CD4-positive, alpha-beta memory T cell (primary cell): ENCODE results near the gene GRAP2. TPM values are rescaled to one million over a fixed set of nuclear protein-coding genes. Genes with fewer than 3 reads are reported as not detected.

Experiments
- CTCF ChIA-PET: fragments of 350-600 bp; sonication (Branson Sonifier 250); formaldehyde crosslinking; loops from one replicate; lab custom pipeline; 2021; ENCODE audit warnings: inconsistent platforms; ENCODE audit not compliant: partially characterized antibody; lab: Charles Lee
- POLR2A ChIA-PET: fragments of 350-600 bp; sonication (Branson Sonifier 250); formaldehyde crosslinking; loops from one replicate; lab custom pipeline; 2021; ENCODE audit not compliant: partially characterized antibody; lab: Charles Lee
- DNase-seq, 5 donors: peaks; one replicate each; pipeline versions ENCODE4 v3.0.0 to v3.0.0-alpha.2; 2020 to 2022; ENCODE audit warnings: mixed read lengths in 1 of 5
- H3K27ac ChIP-seq: one replicate; pipeline ENCODE4 v1.7.0; 2013; ENCODE audit warnings: low read depth, low read length
- H3K27me3 ChIP-seq: 2 replicates; pipeline ENCODE4 v1.7.0; 2013; ENCODE audit warnings: mild to moderate bottlenecking, low read length, moderate library complexity; ENCODE audit not compliant: insufficient read depth
- H3K36me3 ChIP-seq: 2 replicates; pipeline ENCODE4 v1.7.0; 2013; ENCODE audit warnings: mild to moderate bottlenecking, low read length, moderate library complexity; ENCODE audit not compliant: insufficient read depth
- H3K4me1 ChIP-seq: 2 replicates; pipeline ENCODE4 v1.7.0; 2013; ENCODE audit warnings: mild to moderate bottlenecking, low read length, moderate library complexity; ENCODE audit not compliant: insufficient read depth
- H3K4me3 ChIP-seq, 2 donors: one replicate each; pipeline ENCODE4 v1.7.0; 2013; ENCODE audit warnings: low read length in 2 of 2, mild to moderate bottlenecking in 1 of 2
- H3K9me3 ChIP-seq, 2 donors: one replicate each; pipeline ENCODE4 v1.7.0; 2013; ENCODE audit warnings: low read length in 2 of 2, control low read depth in 1 of 2; ENCODE audit not compliant: control insufficient read depth in 1 of 2
- H3K27ac Mint-ChIP-seq, 7 donors: one replicate each; pipeline ENCODE4 v1.8.0; 2020 to 2021; ENCODE audit warnings: mixed read lengths in 7 of 7, mild to moderate bottlenecking in 6 of 7, inconsistent platforms in 3 of 7, moderate library complexity in 3 of 7
- H3K27me3 Mint-ChIP-seq, 2 donors: one replicate each; pipeline ENCODE4 v1.8.0; 2020 to 2021; ENCODE audit warnings: mixed read lengths in 2 of 2
- H3K36me3 Mint-ChIP-seq, 2 donors: one replicate each; pipeline ENCODE4 v1.8.0; 2020 to 2021; ENCODE audit warnings: mixed read lengths in 2 of 2, inconsistent platforms in 1 of 2, mild to moderate bottlenecking in 1 of 2
- H3K4me1 Mint-ChIP-seq, 4 donors: one replicate each; pipeline ENCODE4 v1.8.0; 2020 to 2021; ENCODE audit warnings: mixed read lengths in 4 of 4, mild to moderate bottlenecking in 1 of 4
- H3K4me3 Mint-ChIP-seq, 8 donors: one replicate each; pipeline ENCODE4 v1.8.0; 2020 to 2021; ENCODE audit warnings: mixed read lengths in 8 of 8, mild to moderate bottlenecking in 7 of 8, moderate library complexity in 6 of 8, inconsistent platforms in 3 of 8
- H3K9me3 Mint-ChIP-seq, 8 donors: one replicate each; pipeline ENCODE4 v1.8.0; 2020 to 2021; ENCODE audit warnings: mixed read lengths in 8 of 8, mild to moderate bottlenecking in 5 of 8, inconsistent platforms in 3 of 8, moderate library complexity in 1 of 8
- intact Hi-C: fragments of 100-400 bp; cut with micrococcal nuclease; formaldehyde crosslinking; loops from one replicate; pipeline ENCODE4 v1.15.1; 2023
- polyA plus RNA-seq, 2 donors: library from polyadenylated mRNA; unstranded; fragments of 300-500 nt; fragmentation: Illumina TruSeq; gene quantifications; one replicate each; pipeline ENCODE4 v1.2.3, GENCODE V29; 2021
- total RNA-seq, 2 experiments: library from RNA; stranded (reverse); gene quantifications; one replicate each; pipeline ENCODE4 v1.2.3, GENCODE V29; 2021

GRAP2 gene
- total and polyA plus RNA-seq, 4 experiments from 2014 or later, result 53.1 to 140 (median 110) TPM

DNA sequence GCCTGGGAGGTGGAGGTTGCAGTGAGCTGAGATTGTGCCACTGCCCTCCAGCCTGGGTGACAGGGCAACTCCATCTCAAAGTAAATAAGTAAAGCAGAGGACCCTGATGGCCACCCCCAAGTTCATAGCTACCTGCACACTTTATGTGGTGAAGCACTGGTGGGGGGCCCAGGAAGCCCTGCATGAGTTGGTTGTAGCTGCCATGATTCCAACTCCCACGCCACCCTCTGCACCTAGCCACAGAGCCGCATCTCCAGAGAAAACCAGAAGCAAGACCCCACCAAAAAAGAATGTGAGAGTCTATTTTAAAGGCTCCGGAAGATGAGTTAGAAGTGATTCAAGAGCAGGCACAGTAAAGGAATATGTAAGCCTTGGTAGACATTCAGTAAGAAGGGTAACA, 38.9 kb downstream of the GRAP2 start:
- H3K27me3 ChIP-seq, result no peaks in the 10 kb centered on the region
- H3K9me3 ChIP-seq, result no peaks in the 10 kb centered on the region
- peak overlapping the region in 4 of 8 donors; percentile 57 to 79 (median 64) for H3K4me3 Mint-ChIP-seq
- DNase-seq, result no peak
- H3K4me3 ChIP-seq, result no peak overlapping the region
- peak overlapping the region; percentile 29 for H3K27ac ChIP-seq
- no peaks in the 10 kb centered on the region for H3K9me3 Mint-ChIP-seq
- ChIA-PET CTCF (interaction anchor here (0.7 to 1.6 kb wide), 8 partner anchors 10 to 408 kb away, joined by 3 to 5 read pairs (median 4); no protein-coding TSS in a partner anchor), POLR2A (interaction anchor here (0.9 to 4.5 kb wide), 5 partner anchors 11 to 104 kb away, joined by 3 to 44 read pairs (median 4); no protein-coding TSS in a partner anchor)
- peaks cover 79 to 96% (median 89%) of the 10 kb centered on the region in 4 donors for H3K4me1 Mint-ChIP-seq
- H3K27me3 Mint-ChIP-seq, result no peaks in the 10 kb centered on the region
- peaks cover 100% of the 10 kb centered on the region for H3K4me1 ChIP-seq
- peaks cover 0 to 33% of the 10 kb centered on the region in 2 donors for H3K36me3 Mint-ChIP-seq
- intact Hi-C loops, result loop anchor here (1.0 to 10.0 kb wide), 7 partner anchors 39 to 406 kb away; partner anchors contain the start of gene GRAP2
- peak overlapping the region in 6 of 7 donors; percentile 88 to 91 (median 89) for H3K27ac Mint-ChIP-seq
- no peaks in the 10 kb centered on the region for H3K36me3 ChIP-seq

DNA sequence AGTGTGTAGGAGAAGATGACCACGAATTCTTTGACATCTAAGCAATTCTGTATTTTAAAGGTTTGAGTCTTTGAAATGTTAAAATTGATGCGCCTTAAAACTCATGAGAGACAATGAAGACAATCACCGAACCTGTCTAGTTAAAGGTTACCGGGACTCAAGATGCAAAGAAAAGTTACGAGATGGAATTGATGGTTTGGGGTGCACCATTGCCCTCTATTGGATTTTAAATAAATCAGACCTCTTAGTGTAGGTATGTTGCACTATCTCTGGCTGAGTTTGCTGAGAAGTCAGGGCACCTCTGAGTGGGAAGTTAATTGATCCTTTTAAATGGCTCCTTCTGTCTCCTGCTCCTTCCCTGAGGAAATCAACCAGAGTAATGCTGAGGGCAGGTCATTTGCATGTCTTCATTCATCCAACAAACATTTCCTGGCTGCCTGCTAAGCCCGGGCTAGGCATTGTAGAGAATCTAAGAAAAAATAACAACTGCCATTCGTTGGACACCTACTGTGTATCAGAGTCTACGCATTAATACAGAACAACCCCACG, 39.9 kb downstream of the GRAP2 start:
- H3K4me1 Mint-ChIP-seq, result peaks cover 78 to 96% (median 87%) of the 10 kb centered on the region in 4 donors
- peak overlapping the region in 6 of 7 donors; percentile 48 to 91 (median 89) for H3K27ac Mint-ChIP-seq
- H3K4me3 Mint-ChIP-seq, result peak overlapping the region in 7 of 8 donors; percentile 26 to 79 (median 57)
- no peaks in the 10 kb centered on the region for H3K9me3 Mint-ChIP-seq
- H3K36me3 Mint-ChIP-seq, result peaks cover 0 to 32% of the 10 kb centered on the region in 2 donors
- intact Hi-C loops, result loop anchor here (1.0 to 10.0 kb wide), 6 partner anchors 40 to 407 kb away; partner anchors contain the start of gene GRAP2
- Histone ChIP-seq H3K27ac (peak overlapping the region; percentile 29), H3K9me3 (no peaks in the 10 kb centered on the region), H3K4me1 (peaks cover 100% of the 10 kb centered on the region), H3K27me3 (no peaks in the 10 kb centered on the region), H3K4me3 (no peak overlapping the region), H3K36me3 (no peaks in the 10 kb centered on the region)
- DNase-seq, result peak; percentile 60 to 72 (median 67)
- H3K27me3 Mint-ChIP-seq, result no peaks in the 10 kb centered on the region
- ChIA-PET POLR2A (interaction anchor here (2.9 kb wide), 1 partner anchor 10 kb away, joined by 12 read pairs; no protein-coding TSS in a partner anchor), CTCF (interaction anchor here (2.8 to 2.9 kb wide), 2 partner anchors 15 to 406 kb away, joined by 11 to 19 read pairs; no protein-coding TSS in a partner anchor)

DNA sequence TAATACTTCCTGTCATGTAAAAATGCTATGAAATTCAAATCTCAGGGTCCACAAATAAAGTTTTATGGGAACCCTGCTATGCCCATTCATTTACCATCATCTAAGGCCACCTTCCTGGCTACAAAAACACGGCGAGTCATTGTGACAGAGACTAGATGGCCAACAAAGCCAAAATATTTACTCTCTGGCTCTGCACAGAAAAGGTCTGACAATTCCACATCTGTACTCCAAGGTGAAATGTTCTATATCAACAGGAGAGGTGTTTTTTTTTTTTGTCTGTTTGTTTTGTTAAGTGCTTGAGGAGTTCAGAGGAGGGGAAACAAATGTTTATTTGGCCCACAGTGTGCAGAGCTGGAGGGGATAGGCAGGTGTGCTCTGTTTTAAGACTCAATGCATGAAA, 40.7 kb downstream of the GRAP2 start:
- Histone ChIP-seq H3K27ac (peak overlapping the region; percentile 55), H3K4me3 (no peak overlapping the region), H3K9me3 (no peaks in the 10 kb centered on the region), H3K4me1 (peaks cover 100% of the 10 kb centered on the region), H3K27me3 (no peaks in the 10 kb centered on the region), H3K36me3 (no peaks in the 10 kb centered on the region)
- DNase-seq, result no peak
- ChIA-PET POLR2A (interaction anchor here (0.6 to 2.9 kb wide), 6 partner anchors 10 to 182 kb away, joined by 3 to 12 read pairs (median 5); no protein-coding TSS in a partner anchor), CTCF (interaction anchor here (0.8 to 2.9 kb wide), 13 partner anchors 8 to 407 kb away, joined by 3 to 19 read pairs (median 6); partner anchors contain the start of gene GRAP2)
- H3K9me3 Mint-ChIP-seq, result no peaks in the 10 kb centered on the region
- H3K4me3 Mint-ChIP-seq, result peak overlapping the region in 3 of 8 donors; percentile 3 to 58 (median 11)
- no peaks in the 10 kb centered on the region for H3K27me3 Mint-ChIP-seq
- peaks cover 0 to 30% of the 10 kb centered on the region in 2 donors for H3K36me3 Mint-ChIP-seq
- intact Hi-C loops, result loop anchor here (10.0 kb wide), 3 partner anchors 83 to 377 kb away; no protein-coding TSS in a partner anchor
- peak overlapping the region in 6 of 7 donors; percentile 82 to 93 (median 88) for H3K27ac Mint-ChIP-seq
- peaks cover 75 to 96% (median 85%) of the 10 kb centered on the region in 4 donors for H3K4me1 Mint-ChIP-seq

DNA sequence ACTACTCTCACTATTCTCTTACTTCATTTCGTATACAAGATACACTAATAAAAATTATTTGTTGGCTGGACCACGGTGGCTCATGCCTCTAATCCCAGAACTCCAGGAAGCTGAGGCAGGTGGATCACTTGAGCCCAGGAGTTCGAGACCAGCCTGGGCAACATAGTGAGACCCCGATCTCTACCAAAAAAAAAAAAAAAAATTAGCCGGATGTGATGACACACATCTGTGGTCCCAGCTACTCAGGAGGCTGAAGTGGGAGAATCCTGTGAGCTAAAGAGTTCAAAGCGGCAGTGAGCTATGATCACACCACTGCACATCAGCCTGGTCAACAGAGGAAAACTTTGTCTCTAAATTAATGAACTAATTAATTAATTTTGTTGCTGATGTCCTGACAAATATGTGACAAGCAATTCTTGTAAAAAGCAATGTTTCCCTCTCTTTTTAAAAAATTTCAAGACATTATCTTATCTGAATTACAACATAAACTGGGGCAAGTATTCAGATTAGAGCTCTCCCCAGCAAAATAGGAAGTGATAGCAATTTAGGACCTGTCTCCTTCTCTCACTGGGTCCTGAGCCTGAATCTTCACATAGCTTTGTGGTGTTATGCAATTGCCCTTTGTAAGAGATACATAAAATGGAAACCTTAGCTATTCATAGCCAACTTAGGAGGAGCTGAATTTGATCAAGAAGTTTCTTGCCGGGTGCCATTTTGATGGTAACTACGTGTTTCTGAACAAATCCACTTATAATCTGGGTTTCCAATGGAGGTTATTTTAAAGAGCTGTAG, 41.8 kb downstream of the GRAP2 start:
- no peaks in the 10 kb centered on the region for H3K9me3 ChIP-seq
- Mint-ChIP-seq H3K36me3 (peaks cover 9 to 37% of the 10 kb centered on the region in 2 donors), H3K4me3 (peak overlapping the region in 7 of 8 donors; percentile 43 to 80 (median 61)), H3K4me1 (peaks cover 74 to 96% (median 84%) of the 10 kb centered on the region in 4 donors), H3K27ac (peak overlapping the region in 6 of 7 donors; percentile 87 to 94 (median 92)), H3K9me3 (no peaks in the 10 kb centered on the region), H3K27me3 (no peaks in the 10 kb centered on the region)
- no peaks in the 10 kb centered on the region for H3K27me3 ChIP-seq
- intact Hi-C loops, result loop anchor here (10.0 kb wide), 3 partner anchors 82 to 378 kb away; no protein-coding TSS in a partner anchor
- ChIA-PET CTCF (interaction anchor here (0.8 to 2.9 kb wide), 25 partner anchors 8 to 433 kb away, joined by 3 to 19 read pairs (median 5); partner anchors contain the start of gene GRAP2), POLR2A (interaction anchor here (0.5 to 2.9 kb wide), 15 partner anchors 9 to 423 kb away, joined by 3 to 16 read pairs (median 4); partner anchors contain the start of gene ATF4)
- peaks cover 9% of the 10 kb centered on the region for H3K36me3 ChIP-seq
- H3K27ac ChIP-seq, result peak overlapping the region; percentile 55
- peak in 1 of 5 donors; percentile 42 for DNase-seq
- peaks cover 100% of the 10 kb centered on the region for H3K4me1 ChIP-seq
- H3K4me3 ChIP-seq, result no peak overlapping the region

DNA sequence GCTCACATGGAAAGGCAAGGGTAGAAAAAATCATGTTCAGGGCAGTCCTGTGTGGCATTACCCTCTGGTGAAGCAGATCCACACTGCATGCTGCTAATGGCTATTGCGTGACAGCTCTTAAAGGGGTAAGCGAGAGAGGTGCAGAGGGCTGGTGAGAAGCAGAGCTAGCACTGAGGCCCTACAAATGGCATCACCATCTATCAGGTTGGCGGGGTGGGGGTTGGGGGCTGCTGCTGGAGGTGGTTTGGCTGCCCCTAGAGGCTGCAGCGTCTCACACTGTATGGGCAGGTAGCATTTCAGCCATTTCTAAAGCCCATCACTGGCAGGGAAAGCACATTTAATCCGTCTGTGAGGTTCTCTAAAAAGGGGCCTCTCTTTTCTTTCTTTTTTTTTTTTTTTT, 42.5 kb downstream of the GRAP2 start:
- H3K9me3 Mint-ChIP-seq, result no peaks in the 10 kb centered on the region
- peaks cover 16% of the 10 kb centered on the region for H3K36me3 ChIP-seq
- H3K4me3 Mint-ChIP-seq, result peak overlapping the region in 6 of 8 donors; percentile 46 to 80 (median 62)
- H3K9me3 ChIP-seq, result no peaks in the 10 kb centered on the region
- peaks cover 100% of the 10 kb centered on the region for H3K4me1 ChIP-seq
- DNase-seq, result no peak
- ChIA-PET CTCF (interaction anchor here (0.5 to 2.9 kb wide), 19 partner anchors 8 to 409 kb away, joined by 3 to 19 read pairs (median 5); no protein-coding TSS in a partner anchor), POLR2A (interaction anchor here (1.0 to 2.9 kb wide), 8 partner anchors 8 to 423 kb away, joined by 3 to 16 read pairs (median 6); partner anchors contain the start of gene ATF4)
- H3K27me3 ChIP-seq, result no peaks in the 10 kb centered on the region
- H3K27ac ChIP-seq, result peak overlapping the region; percentile 55
- H3K36me3 Mint-ChIP-seq, result peaks cover 11 to 34% of the 10 kb centered on the region in 2 donors
- intact Hi-C loops, result loop anchor here (10.0 kb wide), 3 partner anchors 81 to 379 kb away; no protein-coding TSS in a partner anchor
- peaks cover 70 to 96% (median 82%) of the 10 kb centered on the region in 4 donors for H3K4me1 Mint-ChIP-seq
- no peaks in the 10 kb centered on the region for H3K27me3 Mint-ChIP-seq
- H3K27ac Mint-ChIP-seq, result peak overlapping the region in 6 of 7 donors; percentile 87 to 94 (median 92)
- H3K4me3 ChIP-seq, result no peak overlapping the region
